Activated naive CD4-positive, alpha-beta T cell treated with anti-CD3 and anti-CD28 coated beads, Interleukin-2, amount 10 ng/mL, durations not matched to agents 7 days and 5 days (primary cell): ENCODE data around the gene ANXA5.
"Not testable (repeated sequence)": the region's sequence is repeated elsewhere in the genome, so short reads cannot be mapped to it uniquely, and the experiment has no call there.

Source experiments
- CTCF ChIA-PET: fragments of 350-600 bp; sonication (Branson Sonifier 250); formaldehyde crosslinking; loops from one replicate; lab custom pipeline; 2021; ENCODE audit warnings: antibody characterized with exemption; lab: Charles Lee
- DNase-seq: peaks from one replicate; pipeline ENCODE4 v3.0.0-alpha.2; 2020
- H3K27ac Mint-ChIP-seq: one replicate; pipeline ENCODE4 v1.8.0; 2021; ENCODE audit warnings: mild to moderate bottlenecking, moderate library complexity, mixed read lengths
- H3K27me3 Mint-ChIP-seq: one replicate; pipeline ENCODE4 v1.8.0; 2021; ENCODE audit warnings: mild to moderate bottlenecking, mixed read lengths
- H3K36me3 Mint-ChIP-seq: one replicate; pipeline ENCODE4 v1.8.0; 2021; ENCODE audit warnings: mixed read lengths
- H3K4me1 Mint-ChIP-seq: one replicate; pipeline ENCODE4 v1.8.0; 2021; ENCODE audit warnings: mixed read lengths
- H3K4me3 Mint-ChIP-seq: one replicate; pipeline ENCODE4 v1.8.0; 2021; ENCODE audit warnings: mild to moderate bottlenecking, moderate library complexity, mixed read lengths
- H3K9me3 Mint-ChIP-seq: one replicate; pipeline ENCODE4 v1.8.0; 2021; ENCODE audit warnings: mixed read lengths

The ANXA5 gene

DNA sequence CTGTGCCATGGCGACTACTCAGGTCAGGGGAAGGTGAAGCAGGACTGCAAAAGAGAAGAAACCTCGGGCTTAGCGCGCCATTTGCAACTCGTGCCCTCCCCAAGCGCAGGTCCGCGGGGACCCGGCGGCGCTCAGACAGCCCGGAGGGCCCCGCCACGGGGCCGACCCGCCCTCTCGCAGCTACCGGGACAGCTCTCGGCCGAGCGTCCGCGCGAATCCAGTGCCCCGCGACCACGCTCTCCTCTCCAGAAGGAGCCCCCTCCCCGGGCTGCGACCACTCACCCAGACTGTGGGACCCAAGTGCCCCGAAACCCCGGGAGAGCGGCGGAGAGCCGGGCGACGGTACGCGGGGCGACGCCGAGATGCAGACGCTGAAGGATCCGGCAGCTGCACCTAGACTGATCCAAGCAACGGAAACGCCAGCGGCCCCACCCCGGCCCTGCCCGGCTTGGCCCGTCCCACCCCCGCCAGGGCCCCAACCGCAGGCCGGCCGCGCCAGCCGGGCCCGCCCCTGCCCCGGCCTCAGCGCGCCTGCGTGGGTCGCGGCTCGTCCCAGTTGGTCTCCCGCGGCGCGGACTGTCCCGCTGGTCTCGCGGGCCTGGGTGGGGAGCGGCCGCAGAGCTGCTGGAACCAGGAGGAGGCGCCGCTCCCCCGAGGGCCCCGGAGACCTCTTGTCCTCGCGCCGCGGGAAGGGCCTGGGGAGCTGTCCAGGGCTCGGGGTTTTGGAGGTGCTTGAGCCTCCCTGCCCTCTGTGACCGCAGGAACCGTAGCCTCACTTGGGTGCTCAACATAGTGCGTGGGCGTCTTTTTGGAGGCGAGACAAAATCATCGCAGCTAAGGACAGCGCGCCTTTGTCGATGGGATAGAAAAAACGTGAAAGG lies at the start of gene ANXA5:
TSS of gene ANXA5 (minus strand) at position 400 of the 881 bp plus-strand sequence. CDS start at position 9, 391 bp downstream.
- peak within 1 kb of the TSS; percentile 88 for H3K4me3 Mint-ChIP-seq
- DNase-seq: peak; percentile 85
- H3K9me3 Mint-ChIP-seq: no peaks in the 10 kb centered on the region
- peaks cover 34% of the 10 kb centered on the region for H3K27me3 Mint-ChIP-seq
- peak within 1 kb of the TSS; percentile 93 for H3K27ac Mint-ChIP-seq
- CTCF ChIA-PET: interaction anchor here (1.1 to 1.8 kb wide), 5 partner anchors 11 to 105 kb away, joined by 3 to 5 read pairs (median 3); partner anchors contain the start of gene EXOSC9
- H3K4me1 Mint-ChIP-seq: peaks cover 47% of the 10 kb centered on the region
- peaks cover 24% of the 10 kb centered on the region for H3K36me3 Mint-ChIP-seq

DNA sequence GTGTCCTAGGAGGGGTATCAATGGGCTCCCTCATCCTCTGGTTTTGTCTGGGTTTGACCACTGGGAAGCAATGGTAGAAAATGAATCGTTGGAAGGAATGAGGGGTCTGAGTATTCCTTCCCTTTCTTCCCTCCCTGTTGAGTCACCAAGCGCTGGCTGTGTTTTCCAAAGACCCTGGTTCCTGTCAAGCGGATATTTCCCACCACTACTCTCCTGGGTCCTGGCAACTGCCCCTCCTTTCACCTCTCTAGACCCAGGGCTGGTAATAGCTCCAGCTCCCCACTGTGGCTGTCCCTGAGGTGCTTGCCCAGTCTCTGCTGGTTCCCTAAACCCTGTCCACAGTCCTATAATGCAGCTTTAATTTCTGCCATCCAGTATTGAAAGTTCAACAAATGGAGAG lies 46.0 kb upstream of the ANXA5 start:
- CTCF ChIA-PET: no interaction called here
- no peaks in the 10 kb centered on the region for H3K4me1 Mint-ChIP-seq
- no peak for DNase-seq
- peaks cover 1% of the 10 kb centered on the region for H3K9me3 Mint-ChIP-seq
- H3K4me3 Mint-ChIP-seq: no peak overlapping the region
- H3K36me3 Mint-ChIP-seq: no peaks in the 10 kb centered on the region
- no peak overlapping the region for H3K27ac Mint-ChIP-seq
- peaks cover 5% of the 10 kb centered on the region for H3K27me3 Mint-ChIP-seq

DNA sequence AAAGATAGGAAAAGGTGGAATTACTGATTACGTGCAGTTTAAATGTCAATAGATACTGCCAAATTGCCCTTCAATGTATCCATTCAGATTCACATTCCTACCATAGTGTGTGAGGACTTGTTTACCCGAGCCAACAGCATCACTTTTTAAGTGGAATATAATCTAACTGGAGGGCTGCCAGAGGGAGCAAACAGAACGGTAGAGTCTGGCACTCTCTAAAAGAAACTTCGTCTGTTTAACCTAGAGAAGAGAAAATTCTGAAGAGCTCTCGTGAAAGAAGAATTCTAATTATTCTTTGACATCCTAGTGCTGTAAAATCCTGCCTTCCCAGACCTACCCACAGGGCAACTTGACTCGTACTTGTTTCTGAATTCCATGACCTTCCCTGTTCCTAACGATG lies 45.0 kb upstream of the ANXA5 start:
- no peak overlapping the region for H3K4me3 Mint-ChIP-seq
- CTCF ChIA-PET: no interaction called here
- H3K27ac Mint-ChIP-seq: no peak overlapping the region
- H3K36me3 Mint-ChIP-seq: no peaks in the 10 kb centered on the region
- no peaks in the 10 kb centered on the region for H3K4me1 Mint-ChIP-seq
- peaks cover 1% of the 10 kb centered on the region for H3K9me3 Mint-ChIP-seq
- H3K27me3 Mint-ChIP-seq: peaks cover 5% of the 10 kb centered on the region
- no peak for DNase-seq

DNA sequence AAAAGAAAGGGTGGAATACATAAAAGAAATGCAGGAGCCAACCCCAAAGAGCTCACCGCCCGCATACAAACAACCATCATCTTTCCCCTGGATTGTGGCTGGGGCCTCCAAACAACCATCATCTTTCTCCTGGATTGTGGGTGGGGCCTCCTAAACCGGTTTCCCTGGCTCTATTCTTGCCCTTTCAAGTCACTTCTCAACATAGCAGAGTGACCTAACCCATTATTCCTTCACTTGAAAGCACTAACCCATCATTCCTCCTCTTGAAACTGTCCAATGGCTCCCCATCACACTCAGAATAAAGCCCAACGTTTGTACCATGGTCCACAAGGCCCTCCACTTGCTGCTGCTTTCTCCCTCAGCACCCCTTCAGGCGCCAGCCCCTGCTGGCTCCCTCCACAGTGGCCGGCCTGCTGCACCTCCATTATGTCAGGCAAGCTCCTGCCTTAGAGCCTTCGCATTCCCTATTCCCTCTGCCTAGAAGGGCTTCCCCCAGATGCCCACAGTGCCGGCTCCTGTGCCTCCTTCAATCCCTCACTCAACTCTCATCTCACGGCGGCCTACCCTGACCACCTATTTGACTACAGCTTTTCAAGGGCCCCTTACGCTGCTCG lies 44.1 kb upstream of the ANXA5 start:
- CTCF ChIA-PET: no interaction called here
- Mint-ChIP-seq H3K4me3 (no peak overlapping the region), H3K4me1 (no peaks in the 10 kb centered on the region), H3K27me3 (peaks cover 5% of the 10 kb centered on the region), H3K36me3 (no peaks in the 10 kb centered on the region), H3K27ac (no peak overlapping the region), H3K9me3 (peaks cover 1% of the 10 kb centered on the region)
- no peak for DNase-seq

DNA sequence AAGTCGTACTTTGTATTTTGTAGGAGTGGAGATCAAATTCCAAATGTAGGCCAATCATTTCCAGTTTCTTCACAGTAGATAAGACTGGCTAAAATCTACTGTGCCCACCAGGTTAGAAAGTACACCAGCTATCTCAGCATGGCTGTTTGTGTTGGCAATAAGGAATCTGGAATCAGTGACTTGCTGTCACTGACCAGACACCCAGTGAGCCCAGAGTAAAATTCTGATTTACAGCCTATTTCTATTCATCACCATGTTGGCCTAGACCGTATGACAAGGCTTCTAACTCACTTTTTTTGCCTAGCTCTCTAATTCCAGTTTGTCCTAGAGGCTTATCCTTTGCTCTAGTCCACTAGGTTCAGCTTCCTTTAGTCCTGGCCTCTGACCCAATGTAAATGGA lies 42.8 kb upstream of the ANXA5 start:
- Mint-ChIP-seq H3K27ac (no peak overlapping the region), H3K36me3 (no peaks in the 10 kb centered on the region), H3K4me1 (no peaks in the 10 kb centered on the region), H3K4me3 (no peak overlapping the region), H3K9me3 (no peaks in the 10 kb centered on the region), H3K27me3 (peaks cover 5% of the 10 kb centered on the region)
- DNase-seq: no peak
- CTCF ChIA-PET: no interaction called here

DNA sequence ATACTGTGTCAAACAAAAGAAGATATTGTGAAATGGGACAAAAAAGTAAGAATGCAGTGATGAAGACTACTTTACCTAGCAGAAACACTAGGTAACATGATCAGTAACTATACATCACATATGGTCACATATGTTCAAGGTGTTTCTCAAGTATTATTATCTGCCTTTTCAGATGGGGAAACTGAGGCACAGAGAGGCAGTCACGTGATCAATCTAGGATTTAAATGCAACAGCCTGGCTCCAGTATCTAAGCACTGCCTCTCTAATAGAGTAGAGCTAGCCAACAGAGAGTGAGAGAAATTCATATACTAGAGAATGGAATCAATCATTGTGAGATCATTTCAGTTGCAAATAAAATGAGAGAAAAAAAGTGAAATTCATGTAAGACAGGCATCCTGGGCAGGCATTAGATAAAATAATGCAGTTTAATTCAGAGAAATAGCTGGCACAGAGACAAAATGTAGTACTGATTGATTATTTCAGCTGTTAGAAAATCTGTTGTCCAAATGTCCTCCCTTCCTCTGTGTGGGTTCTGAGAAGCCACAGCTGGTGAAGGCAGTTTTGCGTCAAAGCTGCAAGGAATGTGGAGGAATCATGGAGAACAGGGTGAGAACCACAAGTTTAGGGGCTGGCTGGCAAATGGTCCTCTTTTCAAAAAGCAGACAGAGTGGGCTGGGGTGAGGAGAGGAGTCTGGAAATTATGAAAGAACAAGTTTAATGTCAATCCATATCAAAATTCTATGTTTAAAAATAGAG lies 42.2 kb upstream of the ANXA5 start:
- DNase-seq: no peak
- Mint-ChIP-seq H3K4me1 (no peaks in the 10 kb centered on the region), H3K4me3 (no peak overlapping the region), H3K27me3 (peaks cover 5% of the 10 kb centered on the region), H3K9me3 (no peaks in the 10 kb centered on the region), H3K36me3 (no peaks in the 10 kb centered on the region), H3K27ac (no peak overlapping the region)
- CTCF ChIA-PET: no interaction called here

DNA sequence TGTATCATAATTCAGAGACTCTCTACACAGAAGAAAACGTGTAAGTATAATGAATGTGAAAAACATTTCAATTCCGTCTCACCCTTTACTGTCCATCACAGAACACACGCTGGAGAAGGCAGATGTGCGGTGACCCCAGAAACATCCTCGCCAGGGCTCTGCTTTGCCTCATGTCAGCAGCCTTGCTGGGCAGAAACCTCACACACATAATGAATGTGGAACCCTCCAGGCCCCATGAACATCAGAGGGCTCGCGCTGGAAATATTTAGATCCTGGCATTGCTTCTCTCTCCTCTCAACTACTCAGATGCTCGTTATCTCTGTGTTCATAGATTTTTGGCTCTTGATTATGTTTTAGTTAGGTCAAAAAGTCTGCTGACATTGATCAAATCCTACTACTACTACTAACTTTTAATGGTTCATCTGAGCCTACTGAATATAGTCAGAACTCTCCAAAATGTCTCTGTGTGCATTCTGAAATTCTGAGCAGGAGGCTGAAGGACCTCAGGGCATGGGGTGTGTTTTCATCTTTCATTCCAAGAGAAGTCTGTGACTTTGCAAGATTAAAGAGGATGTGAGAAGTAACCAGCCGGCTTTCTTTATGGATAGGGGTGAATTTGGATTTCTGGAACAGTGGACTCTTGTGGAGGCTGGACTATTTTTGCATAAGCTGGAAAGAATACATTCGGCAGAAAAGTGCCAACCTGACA lies 41.2 kb upstream of the ANXA5 start:
- no peak for DNase-seq
- CTCF ChIA-PET: interaction anchor here (1.5 to 2.8 kb wide), 3 partner anchors 81 to 367 kb away, joined by 3 to 7 read pairs (median 4); no protein-coding TSS in a partner anchor
- H3K4me1 Mint-ChIP-seq: no peaks in the 10 kb centered on the region
- H3K27me3 Mint-ChIP-seq: peaks cover 4% of the 10 kb centered on the region
- no peaks in the 10 kb centered on the region for H3K36me3 Mint-ChIP-seq
- no peak overlapping the region for H3K27ac Mint-ChIP-seq
- H3K9me3 Mint-ChIP-seq: no peaks in the 10 kb centered on the region
- H3K4me3 Mint-ChIP-seq: no peak overlapping the region

DNA sequence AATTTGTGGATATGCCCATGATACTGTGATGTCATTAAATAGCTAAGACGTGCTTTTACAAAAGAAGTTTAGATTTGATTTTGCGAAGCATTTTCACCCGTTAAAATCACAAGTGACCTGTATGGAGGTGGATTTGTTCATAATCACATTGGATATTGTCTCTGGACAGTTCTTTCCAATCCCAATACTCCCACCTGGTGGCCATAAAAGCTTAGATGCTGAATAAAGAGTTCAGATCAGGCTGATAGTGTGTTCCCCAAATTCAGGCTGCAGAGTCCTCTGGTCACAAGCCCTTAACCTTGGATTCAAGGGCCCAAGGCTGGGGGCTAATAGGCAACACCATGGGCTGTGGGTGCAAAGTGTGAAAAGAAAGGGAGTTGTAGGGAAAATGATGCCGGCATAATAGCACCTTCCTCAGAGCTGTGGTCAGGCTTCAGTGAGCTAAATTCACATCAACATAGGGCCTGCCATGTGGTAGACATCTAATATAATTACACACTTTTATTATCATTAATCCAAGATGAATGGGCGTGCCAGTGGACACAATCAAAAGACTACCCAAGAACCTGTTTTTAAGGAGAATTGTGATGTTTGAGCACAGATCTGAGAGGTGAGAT lies 40.1 kb upstream of the ANXA5 start:
- Mint-ChIP-seq H3K9me3 (no peaks in the 10 kb centered on the region), H3K27ac (no peak overlapping the region), H3K27me3 (peaks cover 4% of the 10 kb centered on the region), H3K36me3 (no peaks in the 10 kb centered on the region), H3K4me3 (no peak overlapping the region), H3K4me1 (no peaks in the 10 kb centered on the region)
- peak; percentile 24 for DNase-seq
- CTCF ChIA-PET: interaction anchor here (0.8 to 2.8 kb wide), 7 partner anchors 49 to 366 kb away, joined by 3 to 7 read pairs (median 3); no protein-coding TSS in a partner anchor

DNA sequence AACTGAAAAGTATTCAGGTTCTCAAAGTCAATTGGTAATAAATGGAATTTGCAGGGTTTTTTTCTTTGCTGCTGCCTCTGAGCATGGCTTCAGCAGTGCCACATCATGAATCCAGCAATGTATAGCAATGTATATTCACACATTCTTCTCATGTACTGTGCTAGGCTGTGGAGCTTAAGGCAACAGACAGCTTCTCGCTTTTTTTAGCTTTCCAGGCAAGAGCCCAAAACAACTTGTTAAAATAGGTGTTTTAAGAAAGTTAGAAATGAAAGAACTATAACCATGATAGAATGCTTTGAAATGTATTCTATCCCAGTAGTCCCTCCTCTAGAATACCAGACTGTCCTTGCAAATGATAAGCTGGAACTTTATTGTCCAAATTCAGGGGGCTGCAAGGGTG lies 37.8 kb upstream of the ANXA5 start:
- Mint-ChIP-seq H3K27me3 (peaks cover 6% of the 10 kb centered on the region), H3K9me3 (no peaks in the 10 kb centered on the region), H3K27ac (no peak overlapping the region), H3K4me1 (no peaks in the 10 kb centered on the region), H3K36me3 (no peaks in the 10 kb centered on the region), H3K4me3 (no peak overlapping the region)
- DNase-seq: no peak
- CTCF ChIA-PET: interaction anchor here (1.3 to 1.6 kb wide), 2 partner anchors 9 to 250 kb away, joined by 4 to 8 read pairs; no protein-coding TSS in a partner anchor

DNA sequence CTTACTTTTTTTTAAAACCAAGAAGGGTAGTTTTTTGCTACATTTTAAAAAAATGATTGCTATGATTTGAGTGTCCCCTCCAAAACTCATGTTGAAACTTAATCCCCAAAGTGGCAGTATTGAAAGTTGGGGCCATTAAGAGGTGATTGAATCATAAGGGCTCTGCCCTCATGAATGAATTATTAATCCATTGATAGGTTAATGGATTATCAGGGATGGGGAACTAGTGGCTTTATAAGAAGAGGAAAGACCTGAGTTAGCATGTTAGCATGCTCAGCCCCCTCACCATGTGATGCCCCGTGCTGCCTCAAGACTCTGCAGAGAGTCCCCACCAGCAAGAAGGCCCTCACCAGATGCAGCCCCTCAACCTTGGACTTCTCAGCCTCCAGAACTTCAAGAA lies 37.2 kb upstream of the ANXA5 start:
- Mint-ChIP-seq H3K4me3 (no peak overlapping the region), H3K27ac (no peak overlapping the region), H3K9me3 (no peaks in the 10 kb centered on the region), H3K27me3 (peaks cover 8% of the 10 kb centered on the region), H3K4me1 (no peaks in the 10 kb centered on the region), H3K36me3 (no peaks in the 10 kb centered on the region)
- CTCF ChIA-PET: no interaction called here
- DNase-seq: no peak

DNA sequence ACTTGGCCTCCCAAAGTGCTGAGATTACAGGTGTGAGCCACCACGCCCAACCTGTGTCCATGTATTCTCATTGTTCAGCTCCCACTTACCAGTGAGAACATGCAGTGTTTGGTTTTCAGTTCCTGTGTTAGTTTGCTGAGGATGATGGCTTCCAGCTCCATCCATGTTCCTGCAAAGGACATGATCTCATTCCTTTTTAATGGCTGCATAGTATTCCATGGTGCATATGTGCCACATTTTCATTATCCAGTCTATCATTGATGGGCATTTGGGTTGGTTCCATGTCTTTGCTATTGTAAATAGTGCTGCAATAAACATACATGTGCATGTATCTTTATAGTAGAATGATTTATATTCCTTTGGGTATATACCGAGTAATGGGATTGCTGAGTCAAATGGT lies 33.0 kb upstream of the ANXA5 start:
- CTCF ChIA-PET, H3K4me3 Mint-ChIP-seq: not testable (repeated sequence)

DNA sequence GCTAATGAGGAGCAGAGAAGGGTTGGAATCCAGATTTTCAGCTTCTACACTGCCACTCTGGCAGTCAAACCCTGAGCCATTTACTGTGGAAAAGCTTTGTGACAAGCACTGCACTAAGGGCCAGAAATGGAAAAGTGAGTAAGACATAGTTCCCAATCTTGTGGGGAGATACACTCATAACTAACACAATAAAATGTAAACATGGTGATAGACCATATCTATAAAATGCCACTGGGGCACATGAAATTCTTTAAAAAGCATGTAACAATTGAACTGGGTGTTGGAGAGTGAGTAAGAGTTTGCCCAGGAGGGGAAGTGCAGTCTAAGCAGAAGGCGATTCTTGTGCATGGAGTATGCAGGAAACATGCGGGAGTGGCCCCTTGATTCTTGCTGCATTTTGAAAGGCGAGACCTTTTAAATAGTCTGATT lies 32.0 kb upstream of the ANXA5 start:
- H3K4me3 Mint-ChIP-seq: no peak overlapping the region
- CTCF ChIA-PET: interaction anchor here (0.6 kb wide), 1 partner anchor 537 kb away, joined by 3 read pairs; no protein-coding TSS in a partner anchor
- H3K4me1 Mint-ChIP-seq: no peaks in the 10 kb centered on the region
- no peaks in the 10 kb centered on the region for H3K36me3 Mint-ChIP-seq
- no peak for DNase-seq
- peaks cover 15% of the 10 kb centered on the region for H3K27me3 Mint-ChIP-seq
- no peak overlapping the region for H3K27ac Mint-ChIP-seq
- no peaks in the 10 kb centered on the region for H3K9me3 Mint-ChIP-seq

More for the DNA sequence above, 33.0 kb upstream of the ANXA5 start:
- not testable (repeated sequence) for DNase-seq, H3K27ac Mint-ChIP-seq, H3K36me3 Mint-ChIP-seq, H3K9me3 Mint-ChIP-seq, H3K4me1 Mint-ChIP-seq
- peaks cover 15% of the 10 kb centered on the region for H3K27me3 Mint-ChIP-seq

DNA sequence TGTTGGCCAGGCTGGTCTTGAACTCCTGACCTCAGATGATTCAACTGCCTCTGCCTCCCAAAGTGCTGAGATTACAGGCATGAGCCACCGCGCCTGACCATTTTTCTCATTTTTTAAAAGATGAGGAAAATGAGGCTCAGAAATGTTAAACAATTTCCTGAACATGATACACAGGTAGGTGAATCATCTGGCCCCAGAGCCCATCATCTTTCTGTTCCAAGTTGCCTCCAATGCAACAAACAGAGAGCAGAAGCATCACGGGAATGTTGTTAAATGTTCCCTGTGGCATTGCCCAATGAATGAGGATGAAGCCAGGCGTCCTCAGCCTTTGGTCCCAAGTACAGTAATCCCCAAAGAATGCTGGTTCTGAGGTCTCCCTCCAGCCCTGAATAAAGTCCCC lies 31.3 kb upstream of the ANXA5 start:
- DNase-seq: no peak
- H3K36me3 Mint-ChIP-seq: no peaks in the 10 kb centered on the region
- peaks cover 15% of the 10 kb centered on the region for H3K27me3 Mint-ChIP-seq
- no peaks in the 10 kb centered on the region for H3K9me3 Mint-ChIP-seq
- H3K4me1 Mint-ChIP-seq: no peaks in the 10 kb centered on the region
- CTCF ChIA-PET: interaction anchor here (1.1 kb wide), 1 partner anchor 266 kb away, joined by 5 read pairs; no protein-coding TSS in a partner anchor
- no peak overlapping the region for H3K4me3 Mint-ChIP-seq
- H3K27ac Mint-ChIP-seq: no peak overlapping the region
